Measurements from ENCODE around the gene DCP1B. TPM values are rescaled to one million over a fixed set of nuclear protein-coding genes. Genes with fewer than 3 reads are reported as not detected.

The DCP1B gene
- total and polyA plus RNA-seq, 2 donors (not counting 1 experiment from before 2014, with no cell fraction given): 12.3 to 18.0 TPM

DNA sequence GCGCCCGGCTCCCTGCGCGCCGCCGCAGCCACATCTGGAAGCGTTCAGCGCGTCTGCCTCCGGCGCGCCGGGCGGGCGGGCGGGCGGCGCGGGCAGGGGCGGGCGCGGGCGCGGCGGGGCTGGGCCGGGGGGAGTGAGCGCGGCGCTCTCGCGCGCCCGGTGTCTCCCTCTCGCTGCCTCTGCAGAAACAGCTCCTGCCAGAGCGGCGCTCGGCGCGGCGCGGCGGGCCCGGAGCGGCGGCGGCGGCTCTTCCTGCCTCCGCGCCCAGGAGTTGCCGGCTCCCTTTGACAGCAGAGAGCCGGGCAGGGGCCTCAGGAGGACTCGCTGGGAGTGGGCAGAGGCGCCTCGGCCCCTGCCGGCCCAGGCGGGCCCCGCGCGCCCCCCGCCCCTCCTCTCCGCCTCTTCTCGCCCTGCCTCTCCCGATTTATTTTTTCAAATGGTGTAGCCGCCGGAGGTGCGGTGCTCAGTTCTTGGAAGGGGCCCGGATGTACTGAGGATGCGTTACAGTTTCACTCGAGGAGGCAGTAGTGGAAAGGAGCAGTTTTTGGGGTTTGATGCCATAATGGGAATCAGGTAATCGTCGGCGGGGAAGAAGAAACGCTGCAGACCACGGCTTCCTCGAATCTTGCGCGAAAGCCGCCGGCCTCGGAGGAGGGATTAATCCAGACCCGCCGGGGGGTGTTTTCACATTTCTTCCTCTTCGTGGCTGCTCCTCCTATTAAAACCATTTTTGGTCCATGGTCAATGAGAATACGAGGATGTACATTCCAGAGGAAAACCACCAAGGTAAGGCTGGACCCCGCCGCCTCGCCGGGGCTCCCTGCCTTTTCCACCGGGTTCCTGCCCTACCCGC is 48.8 kb upstream of the DCP1B start, which contains the start of gene CACNA1C:
Gene CACNA1C, plus strand, starts transcription at position 162 of the 853 bp plus-strand sequence. Its CDS starts 576 bp downstream, at position 738.
- H3K9me3 ChIP-seq (ENCODE audit: control extremely low read depth in 1 of 3, control insufficient read depth in 2 of 3, insufficient read depth in 1 of 3, low read length in 2 of 3): no peaks in the 10 kb centered on the region
- H3K36me3 ChIP-seq (replicated peaks in 1 of 2; ENCODE audit: control extremely low read depth in 1 of 2, control insufficient read depth in 1 of 2, extremely low read depth in 1 of 2, insufficient read depth in 2 of 2, low read length in 1 of 2): no peaks in the 10 kb centered on the region
- no peak for TF ChIP-seq CTCF (IDR thresholded peaks at IDR 0.05)
- TF ChIP-seq EZH2 (IDR thresholded peaks at IDR 0.05; ENCODE audit: borderline replicate concordance, insufficient read depth, low read depth, low read length, poor library complexity, severe bottlenecking): no peak
- Mint-ChIP-seq H3K27ac (peak within 1 kb of the TSS; percentile 57), H3K9me3 (ENCODE audit: insufficient read depth) (no peaks in the 10 kb centered on the region), H3K4me3 (peak within 1 kb of the TSS; percentile 87), H3K27me3 (peaks cover 78% of the 10 kb centered on the region), H3K4me1 (peaks cover 33% of the 10 kb centered on the region)
- CTCF ChIA-PET: no interaction called here
- H2AFZ ChIP-seq (ENCODE audit: insufficient read depth, low read depth, low read length, poor library complexity, severe bottlenecking): peak within 1 kb of the TSS; percentile 56
- peak; percentile 38 for DNase-seq
- WGBS (ENCODE audit: insufficient coverage): 1% methylated on average over 86 of the region's 90 CpGs
- H3K4me1 ChIP-seq (ENCODE audit: control insufficient read depth in 2 of 2, insufficient read depth in 2 of 2, low read length in 2 of 2): peaks cover 15 to 22% of the 10 kb centered on the region in 2 donors
- no peak within 1 kb of the TSS for H3K27ac ChIP-seq (ENCODE audit: low read length in 2 of 2)
- intact Hi-C loops (cut with micrococcal nuclease): no loop called here
- ATAC-seq (ENCODE audit: low read depth): peak; percentile 49
- H3K4me2 ChIP-seq (replicated peaks; ENCODE audit: low read depth, low read length, poor library complexity, severe bottlenecking): peak within 1 kb of the TSS; percentile 82
- H4K20me1 ChIP-seq (ENCODE audit: control insufficient read depth, insufficient read depth, low read length, poor library complexity, severe bottlenecking): no peaks in the 10 kb centered on the region
- H3K9ac ChIP-seq (ENCODE audit: low read length): peak within 1 kb of the TSS; percentile 42
- H3K4me3 ChIP-seq (ENCODE audit: control extremely low read depth in 1 of 5, extremely low read depth in 1 of 5, insufficient read depth in 1 of 5, low read depth in 2 of 5, low read length in 4 of 5): peak within 1 kb of the TSS in 4 of 5 experiments; percentile 11 to 45 (median 36)
- POLR2A ChIA-PET: no interaction called here
- peaks cover 0 to 53% (median 27%) of the 10 kb centered on the region in 4 experiments for H3K27me3 ChIP-seq (replicated peaks in 1 of 4; ENCODE audit: control extremely low read depth in 1 of 4, control insufficient read depth in 3 of 4, insufficient read depth in 4 of 4, low read length in 3 of 4)
- no peaks in the 10 kb centered on the region for H3K79me2 ChIP-seq (ENCODE audit: control insufficient read depth, insufficient read depth, low read length)
